ENCODE results near the gene CELF2.

The CELF2 gene

GRCh38 chr10:11367505-11367904 is 349.8 kb downstream of the CELF2 start:
- DNase-seq: no peak

- DNase-seq: no peak
Measured at GRCh38 chr10:11373717-11374171, 356.1 kb downstream of the CELF2 start.

- no peak for DNase-seq
Measured at GRCh38 chr10:11377267-11377666, 359.6 kb downstream of the CELF2 start.

- no peak for DNase-seq
Measured at GRCh38 chr10:11378835-11379234, 361.2 kb downstream of the CELF2 start.

- no peak for DNase-seq
Measured at GRCh38 chr10:11379771-11380170, 362.1 kb downstream of the CELF2 start.

GRCh38 chr10:11381023-11381422 is 363.4 kb downstream of the CELF2 start:
- DNase-seq: no peak

GRCh38 chr10:11381511-11381910 is 363.8 kb downstream of the CELF2 start:
- DNase-seq: no peak

- no peak for DNase-seq
Measured at GRCh38 chr10:11382187-11382586, 364.5 kb downstream of the CELF2 start.

- DNase-seq: no peak
Measured at GRCh38 chr10:11386044-11386443, 368.4 kb downstream of the CELF2 start.

Measured in CD4-positive, alpha-beta T cell treated with Interleukin-6 for 4 hours (primary cell).